PFSK-1 (cell line): ENCODE results near the gene LOXL4.

ENCODE experiments used
- FOXP2 ChIP-seq: optimal IDR thresholded peaks from 2 replicates; pipeline ENCODE3; 2011; ENCODE audit warnings: borderline replicate concordance, control low read depth, inconsistent platforms; ENCODE audit not compliant: insufficient read depth; ENCODE audit errors: extremely low read length, extremely low read depth
- POLR2AphosphoS5 ChIP-seq: IDR thresholded peaks from 2 replicates; pipeline ENCODE4 v1.6.1; 2012; ENCODE audit warnings: low read depth, mild to moderate bottlenecking, control low read depth, low read length, moderate library complexity
- REST ChIP-seq, 2 experiments: IDR thresholded peaks; 2 replicates each; pipeline versions ENCODE4 v1.6.1 to v1.8.0; 2011 to 2012; ENCODE audit warnings: low read depth in 2 of 2, low read length in 2 of 2, control low read depth in 1 of 2, inconsistent platforms in 1 of 2, mild to moderate bottlenecking in 1 of 2, moderate library complexity in 1 of 2; ENCODE audit not compliant: insufficient read depth in 1 of 2
- SIN3A ChIP-seq: IDR thresholded peaks from 2 replicates; pipeline ENCODE4 v1.6.1; 2012; ENCODE audit warnings: mild to moderate bottlenecking, low read length, moderate library complexity, borderline replicate concordance; ENCODE audit not compliant: insufficient read depth
- TAF1 ChIP-seq: IDR thresholded peaks from 2 replicates; pipeline ENCODE4 v1.6.1; 2012; ENCODE audit warnings: low read length, control low read depth, borderline replicate concordance; ENCODE audit not compliant: insufficient read depth

The LOXL4 gene

GRCh38 chr10:98226508-98227144 lies 41.4 kb downstream of the LOXL4 start:
- TF ChIP-seq SIN3A (no peak), REST (IDR thresholded peaks at IDR 0.05; ENCODE audit: insufficient read depth in 1 of 2, low read depth in 2 of 2, low read length in 2 of 2) (no peak), FOXP2 (no peak), TAF1 (no peak), POLR2AphosphoS5 (no peak)

- TF ChIP-seq SIN3A, result no peak
- no peak for TF ChIP-seq TAF1
- TF ChIP-seq POLR2AphosphoS5, result no peak
- TF ChIP-seq FOXP2, result no peak
These were observed 43.0 kb downstream of the LOXL4 start for GRCh38 chr10:98224996-98225395.

GRCh38 chr10:98224509-98224908 lies 43.5 kb downstream of the LOXL4 start:
- TF ChIP-seq POLR2AphosphoS5 (no peak), REST (IDR thresholded peaks at IDR 0.05; ENCODE audit: insufficient read depth in 1 of 2, low read depth in 2 of 2, low read length in 2 of 2) (no peak), TAF1 (no peak), FOXP2 (no peak), SIN3A (no peak)

GRCh38 chr10:98223874-98224273 lies 44.1 kb downstream of the LOXL4 start:
- TF ChIP-seq REST (IDR thresholded peaks at IDR 0.05; ENCODE audit: insufficient read depth in 1 of 2, low read depth in 2 of 2, low read length in 2 of 2) (no peak), FOXP2 (no peak), TAF1 (no peak), SIN3A (no peak), POLR2AphosphoS5 (no peak)

GRCh38 chr10:98217801-98218200 lies 50.2 kb downstream of the LOXL4 start:
- TF ChIP-seq TAF1 (no peak), SIN3A (no peak), REST (IDR thresholded peaks at IDR 0.05; ENCODE audit: insufficient read depth in 1 of 2, low read depth in 2 of 2, low read length in 2 of 2) (no peak), POLR2AphosphoS5 (no peak), FOXP2 (no peak)
